A549 (cell line): ENCODE measurements around the gene EDA.

Experiments
- CTCF ChIP-seq: fragments of >200 bp; sonication (Bioruptor Twin); formaldehyde crosslinking; IDR thresholded peaks from 3 replicates; pipeline ENCODE4 v1.5.1; 2016
- EP300 ChIP-seq, 2 experiments: fragments of >200 bp; sonication (Bioruptor Twin); formaldehyde crosslinking; IDR thresholded peaks; 2 replicates in 1 of 2; 3 replicates in 1 of 2; pipeline ENCODE4 v1.6.1; 2016 to 2017
- MAFK ChIP-seq: fragments of 450-650 bp; IDR thresholded peaks from 2 replicates; pipeline ENCODE4 v1.6.1; 2014; ENCODE audit not compliant: partially characterized antibody
- MYC ChIP-seq: IDR thresholded peaks from 2 replicates; pipeline ENCODE4 v1.6.1; 2012; ENCODE audit warnings: mild to moderate bottlenecking, inconsistent platforms, low read length, improper control_type of control experiment, borderline replicate concordance
- NFE2L2 ChIP-seq: fragments of 150-350 bp; conservative IDR thresholded peaks from 2 replicates; pipeline ENCODE4 v1.6.1; 2014; ENCODE audit warnings: low read length
- POLR2A ChIP-seq: IDR thresholded peaks from 2 replicates; pipeline ENCODE4 v1.6.1; 2012; ENCODE audit warnings: mild to moderate bottlenecking, low read length
- POLR2AphosphoS2 ChIP-seq: conservative IDR thresholded peaks from 2 replicates; pipeline ENCODE4 v1.6.1; 2012; ENCODE audit warnings: low read length, improper control_type of control experiment, inconsistent platforms
- RAD21 ChIP-seq, 2 experiments: fragments of >200 bp in 1 of 2; sonication (Bioruptor Twin) in 1 of 2; formaldehyde crosslinking in 1 of 2; IDR thresholded peaks in 1 of 2; conservative IDR thresholded peaks in 1 of 2; 2 replicates in 1 of 2; 3 replicates in 1 of 2; pipeline ENCODE4 v1.6.1; 2012 to 2018; ENCODE audit warnings: inconsistent platforms in 1 of 2
- RARB ChIP-seq: fragments of 250-450 bp; sonication (Bioruptor Pico); IDR thresholded peaks from 2 replicates; pipeline ENCODE4 v1.8.0; 2021; ENCODE audit warnings: mild to moderate bottlenecking, moderate library complexity
- SMC3 ChIP-seq: fragments of >200 bp; sonication (Bioruptor Twin); formaldehyde crosslinking; IDR thresholded peaks from 3 replicates; pipeline ENCODE4 v1.6.1; 2018; ENCODE audit warnings: inconsistent platforms
- USF2 ChIP-seq: fragments of 450-650 bp; IDR thresholded peaks from 2 replicates; pipeline ENCODE4 v1.6.1; 2014; ENCODE audit warnings: antibody characterized with exemption
- ZNF302 ChIP-seq: fragments of 250-450 bp; sonication (Bioruptor Pico); IDR thresholded peaks from 2 replicates; pipeline ENCODE4 v1.9.0; 2021; ENCODE audit warnings: inconsistent platforms, mild to moderate bottlenecking, moderate library complexity

GRCh38 chrX:70084592-70085240 lies 468.8 kb downstream of the EDA start:
- TF ChIP-seq POLR2A (no peak), CTCF (no peak), POLR2AphosphoS2 (no peak), RAD21 (conservative IDR thresholded peaks at IDR 0.05 in 1 of 2, IDR thresholded peaks at IDR 0.05 in 1 of 2) (no peak), USF2 (no peak), RARB (CRISPR knock-in tag) (no peak), SMC3 (no peak), NFE2L2 (no peak), EP300 (IDR thresholded peaks at IDR 0.05) (no peak), MAFK (no peak), ZNF302 (CRISPR knock-in tag) (no peak), MYC (no peak)
